CD14-positive monocyte (primary cell): Measurements from ENCODE around the gene PLA2G3. TPM values are rescaled to one million over a fixed set of nuclear protein-coding genes. Genes with fewer than 3 reads are reported as not detected.

Source experiments
- DNase-seq, 3 donors: peaks; one replicate each; pipeline ENCODE4 v3.0.0-alpha.2; 2011 to 2022
- H2AFZ ChIP-seq: 2 replicates; pipeline ENCODE4 v1.6.0; 2012; ENCODE audit warnings: mild to moderate bottlenecking, low read depth, low read length, inconsistent platforms; ENCODE audit not compliant: insufficient read depth, poor library complexity, severe bottlenecking
- H3K27ac ChIP-seq, 2 donors: 1 replicate in 1 of 2; 2 replicates in 1 of 2; pipeline ENCODE4 v1.5.1; 2012 to 2013; ENCODE audit warnings: low read length in 2 of 2, control low read depth in 1 of 2, inconsistent platforms in 1 of 2, low read depth in 1 of 2, mild to moderate bottlenecking in 1 of 2
- H3K27me3 ChIP-seq, 2 donors: one replicate each; pipeline versions ENCODE4 v1.6.0 to v1.6.1; 2011 to 2013; ENCODE audit warnings: low read length in 2 of 2; ENCODE audit not compliant: control insufficient read depth in 2 of 2, insufficient read depth in 2 of 2
- H3K36me3 ChIP-seq, 2 donors: replicated peaks in 1 of 2; 1 replicate in 1 of 2; 2 replicates in 1 of 2; pipeline versions ENCODE4 v1.5.1 to v1.6.1; 2012 to 2013; ENCODE audit warnings: low read length in 2 of 2, control low read depth in 1 of 2, inconsistent platforms in 1 of 2, mild to moderate bottlenecking in 1 of 2; ENCODE audit not compliant: insufficient read depth in 2 of 2, control insufficient read depth in 1 of 2
- H3K4me1 ChIP-seq, 2 donors: 1 replicate in 1 of 2; 2 replicates in 1 of 2; pipeline versions ENCODE4 v1.5.1 to v1.6.1; 2012 to 2013; ENCODE audit warnings: low read length in 2 of 2, control low read depth in 1 of 2, inconsistent platforms in 1 of 2, mild to moderate bottlenecking in 1 of 2, moderate library complexity in 1 of 2; ENCODE audit not compliant: insufficient read depth in 2 of 2, control insufficient read depth in 1 of 2
- H3K4me2 ChIP-seq: replicated peaks from 2 replicates; pipeline ENCODE3; 2012; ENCODE audit warnings: low read length, moderate library complexity, mild to moderate bottlenecking; ENCODE audit not compliant: poor library complexity, severe bottlenecking; ENCODE audit errors: extremely low read depth
- H3K4me3 ChIP-seq, 3 experiments: fragments of 200-600 bp in 1 of 3; sonication (generic) in 1 of 3; replicated peaks in 1 of 3; 1 replicate in 2 of 3; 2 replicates in 1 of 3; pipeline ENCODE4 v1.5.1; 2011 to 2013; ENCODE audit warnings: low read length in 3 of 3, mild to moderate bottlenecking in 3 of 3, control low read depth in 2 of 3, low read depth in 2 of 3, inconsistent platforms in 1 of 3, moderate library complexity in 1 of 3
- H3K79me2 ChIP-seq: 2 replicates; pipeline ENCODE4 v1.6.0; 2012; ENCODE audit warnings: mild to moderate bottlenecking, control low read depth, inconsistent platforms, low read length, moderate library complexity; ENCODE audit not compliant: insufficient read depth
- H3K9ac ChIP-seq: 2 replicates; pipeline ENCODE4 v1.6.0; 2017; ENCODE audit warnings: low read length, mild to moderate bottlenecking; ENCODE audit not compliant: insufficient read depth, poor library complexity, severe bottlenecking
- H3K9me3 ChIP-seq, 2 donors: replicated peaks in 1 of 2; 1 replicate in 1 of 2; 2 replicates in 1 of 2; pipeline versions ENCODE4 v1.5.1 to v1.6.1; 2012 to 2013; ENCODE audit warnings: low read length in 2 of 2, control low read depth in 1 of 2; ENCODE audit not compliant: control insufficient read depth in 1 of 2, insufficient read depth in 1 of 2
- H4K20me1 ChIP-seq: 2 replicates; pipeline ENCODE4 v1.6.0; 2012; ENCODE audit warnings: mild to moderate bottlenecking, low read length, control low read depth, moderate library complexity; ENCODE audit not compliant: insufficient read depth
- H3K27ac Mint-ChIP-seq, 7 donors: one replicate each; pipeline ENCODE4 v1.8.0; 2020; ENCODE audit warnings: mild to moderate bottlenecking in 7 of 7, mixed read lengths in 7 of 7, moderate library complexity in 6 of 7, inconsistent platforms in 2 of 7
- H3K27me3 Mint-ChIP-seq, 3 donors: one replicate each; pipeline ENCODE4 v1.8.0; 2021 to 2022; ENCODE audit warnings: low read depth in 3 of 3, mild to moderate bottlenecking in 3 of 3, mixed read lengths in 3 of 3, moderate library complexity in 3 of 3, inconsistent platforms in 1 of 3
- H3K36me3 Mint-ChIP-seq, 2 donors: one replicate each; pipeline ENCODE4 v1.8.0; 2020; ENCODE audit warnings: mixed read lengths in 2 of 2, inconsistent platforms in 1 of 2, mild to moderate bottlenecking in 1 of 2
- H3K4me1 Mint-ChIP-seq: one replicate; pipeline ENCODE4 v1.8.0; 2020; ENCODE audit warnings: mild to moderate bottlenecking, mixed read lengths
- H3K4me3 Mint-ChIP-seq, 2 donors: one replicate each; pipeline ENCODE4 v1.8.0; 2020; ENCODE audit warnings: mild to moderate bottlenecking in 2 of 2, mixed read lengths in 2 of 2, moderate library complexity in 1 of 2
- H3K9me3 Mint-ChIP-seq, 7 donors: one replicate each; pipeline ENCODE4 v1.8.0; 2020 to 2022; ENCODE audit warnings: mixed read lengths in 7 of 7, mild to moderate bottlenecking in 6 of 7, moderate library complexity in 6 of 7, inconsistent platforms in 2 of 7
- CTCF ChIP-seq: fragments of 200-600 bp; IDR thresholded peaks from one replicate; pipeline ENCODE4 v1.8.0; 2022; ENCODE audit warnings: antibody characterized with exemption, mild to moderate bottlenecking
- WGBS: methylation state at CpG from one replicate; pipeline ENCODE4 v1.1.5; 2013; ENCODE audit warnings: missing lambda C conversion rate; ENCODE audit not compliant: insufficient coverage; 5-methylcytosine and 5-hydroxymethylcytosine counted together
- intact Hi-C, 2 donors: fragments of 100-400 bp; cut with micrococcal nuclease; formaldehyde crosslinking; loops; one replicate each; pipeline versions ENCODE4 v1.15.0 to v1.15.1; 2023
- polyA plus RNA-seq, 3 donors: library from polyadenylated mRNA; depleted of rRNA in 1 of 3; unstranded in 2 of 3; stranded (reverse) in 1 of 3; fragments of 300-500 nt in 2 of 3; fragments of >200 nt in 1 of 3; fragmentation: Illumina TruSeq in 2 of 3; gene quantifications; 1 replicate in 2 of 3; 2 replicates in 1 of 3; pipeline ENCODE4 v1.2.3, GENCODE V29; 2012 to 2021

PLA2G3 gene
- polyA plus RNA-seq, 3 donors, result not detected

GRCh38 chr22:31148488-31148887, 8.2 kb upstream of the PLA2G3 start:
- TF ChIP-seq CTCF, result no peak
- WGBS, result no CpG with 5 or more reads among the region's 1 CpG
- Histone ChIP-seq H3K4me1 (no peaks in the 10 kb centered on the region), H3K27me3 (peaks cover 0 to 2% of the 10 kb centered on the region in 2 donors), H4K20me1 (no peaks in the 10 kb centered on the region), H2AFZ (peak overlapping the region; percentile 32), H3K27ac (no peak overlapping the region), H3K9me3 (peaks cover 0 to 7% of the 10 kb centered on the region in 2 donors), H3K79me2 (no peaks in the 10 kb centered on the region), H3K9ac (no peak overlapping the region), H3K4me3 (no peak overlapping the region), H3K36me3 (no peaks in the 10 kb centered on the region), H3K4me2 (no peak overlapping the region)
- Mint-ChIP-seq H3K4me3 (no peak overlapping the region), H3K9me3 (peaks cover 2 to 19% (median 9%) of the 10 kb centered on the region in 7 donors), H3K27me3 (peaks cover 6 to 8% (median 7%) of the 10 kb centered on the region in 3 donors), H3K36me3 (no peaks in the 10 kb centered on the region), H3K4me1 (peaks cover 6% of the 10 kb centered on the region), H3K27ac (no peak overlapping the region)
- no peak for DNase-seq
- intact Hi-C loops, result no loop called here

DNA sequence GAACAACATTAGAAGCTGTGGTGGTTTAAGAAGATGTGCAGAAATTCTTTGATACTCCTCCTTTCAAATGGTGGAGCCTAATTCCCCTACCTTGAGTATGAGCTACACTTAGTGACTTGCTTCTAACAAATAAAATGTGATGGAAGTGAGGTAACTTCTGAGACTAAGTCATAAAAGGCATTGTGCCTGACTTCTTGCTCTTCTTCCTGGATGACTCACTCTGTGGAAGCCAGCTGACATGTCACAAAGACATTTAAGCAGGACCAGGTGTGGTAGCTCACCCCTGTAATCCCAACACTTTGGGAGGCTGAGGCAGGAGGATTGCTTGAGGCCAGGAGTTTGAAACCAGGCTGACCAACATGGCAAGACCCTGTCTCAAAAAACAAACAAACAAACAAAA, 3.9 kb upstream of the PLA2G3 start:
- H3K36me3 Mint-ChIP-seq, result no peaks in the 10 kb centered on the region
- peaks cover 3% of the 10 kb centered on the region for H3K4me1 Mint-ChIP-seq
- H3K27me3 Mint-ChIP-seq, result peaks cover 3 to 14% (median 12%) of the 10 kb centered on the region in 3 donors
- no peak overlapping the region for H3K27ac Mint-ChIP-seq
- intact Hi-C loops, result no loop called here
- no peaks in the 10 kb centered on the region for H3K36me3 ChIP-seq
- no peak overlapping the region for H2AFZ ChIP-seq
- peaks cover 2 to 19% (median 9%) of the 10 kb centered on the region in 7 donors for H3K9me3 Mint-ChIP-seq
- peaks cover 0 to 4% of the 10 kb centered on the region in 2 donors for H3K27me3 ChIP-seq
- no peaks in the 10 kb centered on the region for H3K79me2 ChIP-seq
- TF ChIP-seq CTCF, result no peak
- no peak overlapping the region for H3K4me3 Mint-ChIP-seq
- peaks cover 0 to 7% of the 10 kb centered on the region in 2 donors for H3K9me3 ChIP-seq
- H3K27ac ChIP-seq, result no peak overlapping the region
- H3K9ac ChIP-seq, result no peak overlapping the region
- no peak overlapping the region for H3K4me2 ChIP-seq
- no peak overlapping the region for H3K4me3 ChIP-seq
- H3K4me1 ChIP-seq, result no peaks in the 10 kb centered on the region
- no peaks in the 10 kb centered on the region for H4K20me1 ChIP-seq
- no peak for DNase-seq
